Upper lobe of left lung (tissue), 6 donors: ENCODE data around the gene TNPO2. TPM values are rescaled to one million over a fixed set of nuclear protein-coding genes. Genes with fewer than 3 reads are reported as not detected.
A peak's percentile ranks its signal among the peaks of the same experiment; 100 is the strongest.

ENCODE experiments used
- ATAC-seq, 2 donors: fragments of 200-7000 bp; cut with Tn5 transposase; one replicate each; pipeline ENCODE4 v1.9.1; 2022; ENCODE audit warnings: mild to moderate bottlenecking in 2 of 2, moderate library complexity in 2 of 2; ENCODE audit not compliant: low FRiP score in 2 of 2
- DNase-seq, 2 donors: peaks; one replicate each; pipeline ENCODE4 v3.0.0-alpha.2; 2019 to 2020
- H3K27ac ChIP-seq, 4 donors: fragments of 200-600 bp; sonication (generic); one replicate each; pipeline ENCODE4 v1.5.1; 2016 to 2019
- H3K27me3 ChIP-seq, 4 donors: fragments of 200-600 bp; sonication (generic); one replicate each; pipeline ENCODE4 v1.5.1; 2017 to 2019
- H3K36me3 ChIP-seq, 4 donors: fragments of 200-600 bp; sonication (generic); one replicate each; pipeline ENCODE4 v1.5.1; 2016 to 2019
- H3K4me1 ChIP-seq, 4 donors: fragments of 200-600 bp; sonication (generic); one replicate each; pipeline ENCODE4 v1.5.1; 2018 to 2019
- H3K4me3 ChIP-seq, 4 donors: fragments of 200-600 bp; sonication (generic); one replicate each; pipeline ENCODE4 v1.5.1; 2017 to 2019; ENCODE audit warnings: mild to moderate bottlenecking in 2 of 4, moderate library complexity in 1 of 4
- H3K9me3 ChIP-seq, 4 donors: fragments of 200-600 bp; sonication (generic); one replicate each; pipeline ENCODE4 v1.5.1; 2018 to 2019
- CTCF ChIP-seq, 6 experiments: fragments of 450-650 bp in 4 of 6; fragments of 200-600 bp in 2 of 6; sonication (generic) in 2 of 6; IDR thresholded peaks; one replicate each; pipeline ENCODE4 v1.5.1; 2016 to 2019; ENCODE audit warnings: antibody characterized with exemption in 6 of 6
- EP300 ChIP-seq, 4 donors: sonication (generic); formaldehyde crosslinking; IDR thresholded peaks; one replicate each; pipeline ENCODE4 v1.5.1; 2017; ENCODE audit warnings: antibody characterized with exemption in 4 of 4, control low read depth in 2 of 4
- POLR2A ChIP-seq, 4 donors: fragments of 450-650 bp; IDR thresholded peaks; one replicate each; pipeline ENCODE4 v1.5.1; 2016 to 2017; ENCODE audit warnings: antibody characterized with exemption in 4 of 4, mild to moderate bottlenecking in 2 of 4
- POLR2AphosphoS5 ChIP-seq, 2 donors: sonication (generic); formaldehyde crosslinking; IDR thresholded peaks; one replicate each; pipeline ENCODE4 v1.5.1; 2017; ENCODE audit warnings: antibody characterized with exemption in 2 of 2
- WGBS, 2 donors: methylation state at CpG; one replicate each; pipeline ENCODE4 v1.1.5; 2017 to 2018; 5-methylcytosine and 5-hydroxymethylcytosine counted together
- total RNA-seq, 6 donors: library from RNA; depleted of rRNA in 4 of 6; stranded (reverse); fragments of >200 nt in 4 of 6; gene quantifications; one replicate each; pipeline versions ENCODE4 v1.1.0 to v1.2.1, GENCODE V29; 2016 to 2021
- donor health status: DM: no; HTN: no; CAD: no; lungs with moderate emphysema.
- donor health status: DM: no; HTN: yes; CAD: no; lungs with severe emphysema.

The TNPO2 gene
- total RNA-seq, 6 donors from 2014 or later: 43.5 to 124 (median 46.1) TPM

- Histone ChIP-seq H3K9me3 (no peaks in the 10 kb centered on the region), H3K27ac (no peak overlapping the region), H3K4me1 (peaks cover 0 to 19% (median 2%) of the 10 kb centered on the region in 4 donors), H3K27me3 (no peaks in the 10 kb centered on the region), H3K4me3 (no peak overlapping the region), H3K36me3 (peaks cover 4 to 26% (median 16%) of the 10 kb centered on the region in 4 donors)
- 90 to 96% methylated on average over 8 to 11 of the region's 11 CpGs for WGBS, 2 donors
- ATAC-seq (no peak), DNase-seq (peak in 1 of 2 donors; percentile 63)
- TF ChIP-seq POLR2A (IDR thresholded peaks at IDR 0.05): no peak
- no peak for TF ChIP-seq EP300 (IDR thresholded peaks at IDR 0.05)
- TF ChIP-seq CTCF (IDR thresholded peaks at IDR 0.05): no peak
- no peak for TF ChIP-seq POLR2AphosphoS5 (IDR thresholded peaks at IDR 0.05)
Measured at GRCh38 chr19:12767150-12767549, 43.4 kb upstream of the TNPO2 start.

- Histone ChIP-seq H3K27me3 (no peaks in the 10 kb centered on the region), H3K4me3 (peak overlapping the region; percentile 28 to 50 (median 36)), H3K27ac (peak overlapping the region in 3 of 4 donors; percentile 31 to 58 (median 39)), H3K9me3 (no peaks in the 10 kb centered on the region), H3K4me1 (peaks cover 0 to 19% (median 2%) of the 10 kb centered on the region in 4 donors), H3K36me3 (peaks cover 4 to 27% (median 15%) of the 10 kb centered on the region in 4 donors)
- no peak for TF ChIP-seq POLR2A (IDR thresholded peaks at IDR 0.05)
- TF ChIP-seq POLR2AphosphoS5 (IDR thresholded peaks at IDR 0.05): no peak
- no peak for TF ChIP-seq EP300 (IDR thresholded peaks at IDR 0.05)
- peak; percentile 80 to 97 (median 91) for TF ChIP-seq CTCF (IDR thresholded peaks at IDR 0.05)
- 2 to 57% methylated on average over 12 to 30 of the region's 30 CpGs for WGBS, 2 donors
- DNase-seq: peak; percentile 92 to 97
- ATAC-seq: peak; percentile 76 to 96
Measured at GRCh38 chr19:12766051-12766521, 42.4 kb upstream of the TNPO2 start.

- H3K4me3 ChIP-seq: no peak overlapping the region
- 92 to 94% methylated on average over 15 to 16 of the region's 16 CpGs for WGBS, 2 donors
- DNase-seq (no peak), ATAC-seq (no peak)
- H3K4me1 ChIP-seq: peaks cover 0 to 13% (median under 1%) of the 10 kb centered on the region in 4 donors
- peaks cover 4 to 27% (median 13%) of the 10 kb centered on the region in 4 donors for H3K36me3 ChIP-seq
- H3K27ac ChIP-seq: no peak overlapping the region
- TF ChIP-seq EP300 (IDR thresholded peaks at IDR 0.05): no peak
- TF ChIP-seq POLR2A (IDR thresholded peaks at IDR 0.05): no peak
- no peak for TF ChIP-seq POLR2AphosphoS5 (IDR thresholded peaks at IDR 0.05)
- TF ChIP-seq CTCF (IDR thresholded peaks at IDR 0.05): no peak
- no peaks in the 10 kb centered on the region for H3K27me3 ChIP-seq
- no peaks in the 10 kb centered on the region for H3K9me3 ChIP-seq
Measured at GRCh38 chr19:12764698-12765097, 41.0 kb upstream of the TNPO2 start.

- Histone ChIP-seq H3K4me1 (peaks cover 0 to 12% (median under 1%) of the 10 kb centered on the region in 4 donors), H3K4me3 (no peak overlapping the region), H3K36me3 (peaks cover 4 to 23% (median 13%) of the 10 kb centered on the region in 4 donors), H3K27ac (no peak overlapping the region), H3K9me3 (no peaks in the 10 kb centered on the region), H3K27me3 (no peaks in the 10 kb centered on the region)
- 85 to 95% methylated on average over 11 of the region's 11 CpGs for WGBS, 2 donors
- ATAC-seq (no peak), DNase-seq (peak in 1 of 2 donors; percentile 65)
- TF ChIP-seq EP300 (IDR thresholded peaks at IDR 0.05) (no peak), POLR2A (IDR thresholded peaks at IDR 0.05) (no peak)
Measured at GRCh38 chr19:12763100-12763499, 39.4 kb upstream of the TNPO2 start.

- ATAC-seq (no peak), DNase-seq (no peak)
- no peak overlapping the region for H3K27ac ChIP-seq
- H3K27me3 ChIP-seq: no peaks in the 10 kb centered on the region
- H3K4me3 ChIP-seq: no peak overlapping the region
- peaks cover 0 to 21% (median 9%) of the 10 kb centered on the region in 4 donors for H3K36me3 ChIP-seq
- 91 to 98% methylated on average over 6 of the region's 6 CpGs for WGBS, 2 donors
- H3K9me3 ChIP-seq: no peaks in the 10 kb centered on the region
- no peak for TF ChIP-seq POLR2AphosphoS5 (IDR thresholded peaks at IDR 0.05)
- H3K4me1 ChIP-seq: peaks cover 11 to 13% (median 12%) of the 10 kb centered on the region in 4 donors
Measured at GRCh38 chr19:12759686-12760085, 36.0 kb upstream of the TNPO2 start.
